T follicular helper cell (primary cell): ENCODE data around the gene ERCC2.

ENCODE experiments used
- DNase-seq: peaks from one replicate; pipeline ENCODE4 v3.0.0-alpha.2; 2020; ENCODE audit warnings: low read depth

Gene ERCC2

DNA sequence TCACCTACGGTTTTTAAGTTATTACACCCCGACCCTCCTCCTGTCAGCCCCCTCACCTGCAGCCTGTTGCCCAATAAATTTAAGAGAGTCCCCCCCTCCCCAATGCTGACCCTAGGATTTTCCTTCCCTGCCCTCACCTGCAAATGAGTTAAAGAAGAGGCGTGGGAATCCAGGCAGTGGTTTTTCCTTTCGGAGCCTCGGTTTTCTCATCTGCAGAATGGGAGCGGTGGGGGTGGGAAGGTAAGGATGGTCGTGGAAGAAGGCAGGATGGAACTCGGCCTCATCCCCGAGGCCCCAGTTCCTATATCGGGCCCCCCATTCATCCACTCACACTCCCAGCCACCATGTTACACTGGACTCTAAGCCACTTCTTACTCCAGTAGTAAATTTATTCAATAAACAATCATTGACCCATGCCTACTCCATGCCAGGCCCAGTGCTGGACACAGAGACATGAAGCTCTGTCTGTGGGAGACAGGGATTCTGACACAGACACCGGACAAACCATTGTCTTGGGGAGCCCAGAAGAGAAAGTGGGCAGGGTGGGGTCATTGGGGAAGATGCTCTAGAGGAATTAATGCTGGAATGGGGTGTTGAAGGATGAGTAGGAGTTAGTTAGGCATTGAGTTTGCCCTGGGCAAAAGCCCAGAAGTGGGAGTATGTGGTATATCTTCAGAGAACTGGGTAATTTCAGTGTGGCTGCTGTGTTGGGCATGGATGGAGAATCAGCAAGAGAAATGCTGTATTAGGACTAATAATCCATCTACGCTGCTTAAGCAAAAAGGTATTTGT, 66.9 kb downstream of the ERCC2 start:
- DNase-seq: no peak

DNA sequence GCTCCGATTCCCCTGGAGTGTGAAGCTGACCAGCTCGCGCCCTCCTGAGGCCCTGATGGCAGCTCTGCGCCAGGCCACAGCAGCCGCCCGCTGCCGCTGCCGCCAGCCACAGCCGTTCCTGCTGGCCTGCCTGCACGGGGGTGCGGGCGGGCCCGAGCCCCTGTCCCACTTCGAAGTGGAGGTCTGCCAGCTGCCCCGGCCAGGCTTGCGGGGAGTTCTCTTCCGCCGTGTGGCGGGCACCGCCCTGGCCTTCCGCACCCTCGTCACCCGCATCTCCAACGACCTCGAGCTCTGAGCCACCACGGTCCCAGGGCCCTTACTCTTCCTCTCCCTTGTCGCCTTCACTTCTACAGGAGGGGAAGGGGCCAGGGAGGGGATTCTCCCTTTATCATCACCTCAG, 68.0 kb downstream of the ERCC2 start:
- no peak for DNase-seq
